DND-41 (cell line): ENCODE measurements around the gene HECTD4.

Source experiments
- ATAC-seq: fragments of 200-7000 bp; cut with Tn5 transposase; 3 replicates; pipeline ENCODE4 v1.9.1; 2021; ENCODE audit warnings: low read depth; ENCODE audit not compliant: insufficient read depth
- DNase-seq: peaks from one replicate; pipeline ENCODE4 v3.0.0-alpha.2; 2020
- H2AFZ ChIP-seq: 2 replicates; pipeline ENCODE4 v1.6.0; 2012; ENCODE audit warnings: low read depth, low read length
- H3K27ac ChIP-seq: 2 replicates; pipeline ENCODE4 v1.5.1; 2012; ENCODE audit warnings: low read length, inconsistent platforms
- H3K27me3 ChIP-seq: fragments of 200-600 bp; sonication (generic); 2 replicates; pipeline ENCODE4 v1.6.0; 2012; ENCODE audit warnings: low read length, mild to moderate bottlenecking, inconsistent platforms; ENCODE audit not compliant: insufficient read depth, poor library complexity
- H3K36me3 ChIP-seq: 2 replicates; pipeline ENCODE4 v1.5.1; 2012; ENCODE audit warnings: low read length, inconsistent platforms; ENCODE audit not compliant: insufficient read depth
- H3K4me1 ChIP-seq: 2 replicates; pipeline ENCODE4 v1.5.1; 2012; ENCODE audit warnings: mild to moderate bottlenecking, low read length; ENCODE audit not compliant: insufficient read depth
- H3K4me2 ChIP-seq: 2 replicates; pipeline ENCODE4 v1.6.0; 2012; ENCODE audit warnings: mild to moderate bottlenecking, moderate library complexity, low read length, inconsistent platforms; ENCODE audit not compliant: insufficient read depth
- H3K4me3 ChIP-seq, 2 experiments: fragments of 200-600 bp in 1 of 2; shearing (Covaris generic) in 1 of 2; 2 replicates each; pipeline ENCODE4 v1.5.1; 2012 to 2016; ENCODE audit warnings: inconsistent platforms in 2 of 2, low read length in 2 of 2, mild to moderate bottlenecking in 2 of 2, low read depth in 1 of 2, moderate library complexity in 1 of 2
- H3K79me2 ChIP-seq: 2 replicates; pipeline ENCODE4 v1.6.0; 2012; ENCODE audit warnings: low read length, inconsistent platforms; ENCODE audit not compliant: insufficient read depth
- H3K9ac ChIP-seq: 2 replicates; pipeline ENCODE4 v1.6.0; 2012; ENCODE audit warnings: low read depth, mild to moderate bottlenecking, inconsistent platforms, low read length, moderate library complexity
- H3K9me3 ChIP-seq: 2 replicates; pipeline ENCODE4 v1.5.1; 2012; ENCODE audit warnings: low read length, moderate library complexity, mild to moderate bottlenecking, inconsistent platforms; ENCODE audit not compliant: insufficient read depth, severe bottlenecking
- H4K20me1 ChIP-seq: 2 replicates; pipeline ENCODE4 v1.6.0; 2012; ENCODE audit warnings: low read length; ENCODE audit not compliant: insufficient read depth
- CTCF ChIP-seq: IDR thresholded peaks from 2 replicates; pipeline ENCODE4 v1.5.1; 2012; ENCODE audit warnings: borderline replicate concordance, low read length, moderate library complexity, mild to moderate bottlenecking; ENCODE audit not compliant: poor library complexity, severe bottlenecking; ENCODE audit errors: extremely low read depth
- EZH2 ChIP-seq: IDR thresholded peaks from 3 replicates; pipeline ENCODE4 v1.6.1; 2012; ENCODE audit warnings: borderline replicate concordance, low read depth, mild to moderate bottlenecking, moderate library complexity, low read length, inconsistent platforms; ENCODE audit not compliant: severe bottlenecking

HECTD4 gene

GRCh38 chr12:112275836-112276235 is 106.4 kb downstream of the HECTD4 start:
- H3K4me1 ChIP-seq: no peaks in the 10 kb centered on the region
- peaks cover 14% of the 10 kb centered on the region for H3K36me3 ChIP-seq
- no peak overlapping the region for H3K9ac ChIP-seq
- H3K4me3 ChIP-seq: no peak overlapping the region
- H3K27me3 ChIP-seq: no peaks in the 10 kb centered on the region
- no peak overlapping the region for H3K27ac ChIP-seq
- H3K9me3 ChIP-seq: no peaks in the 10 kb centered on the region
- H4K20me1 ChIP-seq: no peaks in the 10 kb centered on the region
- no peak overlapping the region for H2AFZ ChIP-seq
- H3K79me2 ChIP-seq: no peaks in the 10 kb centered on the region
- ATAC-seq: no peak
- no peak overlapping the region for H3K4me2 ChIP-seq
- no peak for DNase-seq
- no peak for TF ChIP-seq EZH2
- TF ChIP-seq CTCF: no peak

GRCh38 chr12:112275207-112275606 is 107.0 kb downstream of the HECTD4 start:
- no peaks in the 10 kb centered on the region for H3K79me2 ChIP-seq
- no peak overlapping the region for H2AFZ ChIP-seq
- no peak for DNase-seq
- H3K4me2 ChIP-seq: no peak overlapping the region
- H3K4me3 ChIP-seq: no peak overlapping the region
- H3K36me3 ChIP-seq: peaks cover 14% of the 10 kb centered on the region
- no peak overlapping the region for H3K9ac ChIP-seq
- TF ChIP-seq EZH2 (no peak), CTCF (no peak)
- H3K9me3 ChIP-seq: no peaks in the 10 kb centered on the region
- H3K4me1 ChIP-seq: no peaks in the 10 kb centered on the region
- H4K20me1 ChIP-seq: no peaks in the 10 kb centered on the region
- H3K27me3 ChIP-seq: no peaks in the 10 kb centered on the region
- no peak for ATAC-seq
- no peak overlapping the region for H3K27ac ChIP-seq

- DNase-seq: no peak
- Histone ChIP-seq H3K79me2 (no peaks in the 10 kb centered on the region), H3K4me2 (no peak overlapping the region), H3K4me3 (no peak overlapping the region), H4K20me1 (no peaks in the 10 kb centered on the region), H3K27me3 (no peaks in the 10 kb centered on the region), H3K27ac (no peak overlapping the region), H3K4me1 (no peaks in the 10 kb centered on the region), H3K36me3 (peaks cover 38% of the 10 kb centered on the region), H3K9me3 (no peaks in the 10 kb centered on the region), H3K9ac (no peak overlapping the region), H2AFZ (no peak overlapping the region)
- ATAC-seq: no peak
- TF ChIP-seq EZH2: no peak
- no peak for TF ChIP-seq CTCF
Observed at GRCh38 chr12:112270673-112271072, 111.6 kb downstream of the HECTD4 start.

- Histone ChIP-seq H4K20me1 (no peaks in the 10 kb centered on the region), H3K79me2 (no peaks in the 10 kb centered on the region), H3K9ac (no peak overlapping the region), H3K27ac (no peak overlapping the region), H3K4me3 (no peak overlapping the region), H2AFZ (no peak overlapping the region), H3K27me3 (no peaks in the 10 kb centered on the region), H3K9me3 (no peaks in the 10 kb centered on the region), H3K4me2 (no peak overlapping the region), H3K36me3 (peaks cover 39% of the 10 kb centered on the region), H3K4me1 (no peaks in the 10 kb centered on the region)
- TF ChIP-seq EZH2 (no peak), CTCF (no peak)
- DNase-seq: no peak
- ATAC-seq: no peak
Observed at GRCh38 chr12:112266473-112266872, 115.8 kb downstream of the HECTD4 start.
